SKM-1 treated with dmso at 0.1 percent for 144 hours (cell line): ENCODE measurements around the gene NUCB1.

Source experiments
- DNase-seq: peaks from one replicate; lab custom pipeline; 2025; ENCODE audit not compliant: unreplicated experiment; lab: John Stamatoyannopoulos, UW

The NUCB1 gene

DNA sequence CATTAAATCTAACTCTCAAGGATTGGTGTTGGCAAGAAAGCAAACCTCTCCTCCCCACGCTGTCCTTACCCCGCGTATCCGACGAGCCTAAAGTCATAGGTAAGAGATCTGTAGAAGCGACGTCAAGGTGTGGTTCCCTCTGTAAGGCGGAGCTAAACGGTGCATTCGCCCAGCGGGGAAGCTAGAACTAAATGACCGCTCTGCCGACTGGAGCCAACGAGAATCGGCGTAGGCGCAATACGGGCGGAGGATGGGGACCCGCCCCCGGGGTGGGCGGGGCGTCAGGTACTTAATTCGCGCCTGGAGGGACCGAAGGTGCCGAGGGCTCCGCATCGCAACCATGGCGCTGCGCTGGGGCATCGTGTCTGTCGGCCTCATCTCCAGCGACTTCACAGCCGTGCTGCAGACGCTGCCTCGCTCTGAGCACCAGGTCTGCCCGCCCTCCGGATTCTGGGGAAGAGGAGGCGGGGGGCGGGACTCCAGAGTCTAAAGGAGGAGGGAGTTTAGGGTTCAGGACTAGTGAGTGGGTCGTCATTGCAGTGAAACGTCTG lies 33.3 kb downstream of the NUCB1 start, which contains the start of gene DHDH:
TSS of gene DHDH (plus strand) at position 318 of the 551 bp plus-strand sequence. CDS start at position 341, 23 bp downstream.
- DNase-seq: no peak

DNA sequence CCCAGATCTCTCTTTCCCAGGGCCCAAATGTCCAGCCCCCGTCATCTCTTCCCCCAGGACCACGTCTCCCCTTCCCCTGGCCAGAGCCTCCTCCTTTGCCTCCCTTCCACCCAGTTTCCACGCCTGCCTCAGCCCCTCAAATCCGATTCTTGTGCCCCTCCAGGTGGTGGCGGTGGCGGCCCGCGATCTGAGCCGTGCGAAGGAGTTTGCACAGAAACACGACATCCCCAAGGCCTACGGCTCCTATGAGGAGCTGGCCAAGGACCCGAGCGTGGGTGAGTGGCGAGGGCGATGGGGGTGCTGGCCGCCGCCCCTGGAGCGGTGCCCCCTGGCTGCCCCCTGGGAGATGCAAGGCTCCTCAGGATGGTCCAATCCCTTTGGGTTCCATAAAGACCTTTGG lies 34.7 kb downstream of the NUCB1 start:
- no peak for DNase-seq

DNA sequence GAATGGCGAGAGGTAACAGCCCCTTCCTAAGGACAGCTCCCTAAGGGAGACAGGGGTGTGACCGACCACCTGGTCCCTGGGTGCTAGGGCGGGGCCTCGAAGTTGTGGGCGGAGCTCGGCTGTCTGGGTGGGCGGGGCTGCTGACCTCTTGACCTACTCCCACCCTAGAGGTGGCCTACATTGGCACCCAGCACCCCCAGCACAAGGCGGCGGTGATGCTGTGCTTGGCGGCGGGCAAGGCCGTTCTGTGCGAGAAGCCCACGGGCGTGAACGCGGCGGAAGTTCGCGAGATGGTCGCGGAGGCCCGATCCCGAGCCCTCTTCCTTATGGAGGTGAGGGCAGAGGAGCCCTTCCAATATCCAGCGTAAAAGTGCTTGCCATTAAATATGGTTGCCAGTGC lies 35.8 kb downstream of the NUCB1 start:
- no peak for DNase-seq

GRCh38 chr19:48938256-48938655 lies 38.1 kb downstream of the NUCB1 start:
- no peak for DNase-seq

- no peak for DNase-seq
Measured at GRCh38 chr19:48940902-48941301, 40.8 kb downstream of the NUCB1 start.

DNA sequence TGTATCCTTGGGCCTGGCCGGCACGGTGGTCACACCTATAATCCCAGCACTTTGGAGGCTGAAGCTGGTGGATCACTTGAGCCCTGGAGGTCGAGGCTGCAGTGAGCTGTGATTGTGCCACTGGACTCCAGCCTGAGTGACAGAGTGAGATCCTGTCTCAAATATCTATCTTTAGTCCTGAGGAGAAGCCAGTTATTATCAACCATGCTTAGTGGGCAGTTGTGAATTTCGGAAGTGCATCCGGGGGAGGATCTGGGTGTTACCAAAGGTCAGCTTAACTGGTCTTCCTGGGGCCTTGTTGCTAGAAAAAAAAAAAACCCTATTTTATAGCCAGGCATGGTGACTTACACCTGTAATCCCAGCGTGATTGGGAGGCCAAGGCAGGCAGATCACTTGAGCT lies 43.0 kb downstream of the NUCB1 start:
- DNase-seq: no peak

DNA sequence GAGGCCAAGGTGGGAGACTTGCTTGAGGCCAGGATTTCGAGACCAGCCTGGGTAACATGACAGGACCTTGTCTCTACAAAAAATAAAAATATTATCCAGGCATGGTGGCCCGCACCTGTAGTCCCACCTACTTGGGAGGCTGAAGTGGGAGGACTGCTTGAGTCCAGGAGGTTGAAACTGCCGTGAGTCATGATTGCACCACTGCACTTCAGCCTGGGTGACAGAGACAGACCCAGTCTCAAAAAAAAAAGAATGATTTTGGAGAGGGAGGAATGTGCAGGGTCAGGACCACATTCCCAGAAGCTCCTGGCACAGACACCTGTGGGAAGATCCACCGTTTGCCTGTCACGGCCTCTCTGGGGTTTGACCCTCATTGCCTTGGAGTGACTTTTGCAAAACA lies 45.3 kb downstream of the NUCB1 start:
- no peak for DNase-seq

DNA sequence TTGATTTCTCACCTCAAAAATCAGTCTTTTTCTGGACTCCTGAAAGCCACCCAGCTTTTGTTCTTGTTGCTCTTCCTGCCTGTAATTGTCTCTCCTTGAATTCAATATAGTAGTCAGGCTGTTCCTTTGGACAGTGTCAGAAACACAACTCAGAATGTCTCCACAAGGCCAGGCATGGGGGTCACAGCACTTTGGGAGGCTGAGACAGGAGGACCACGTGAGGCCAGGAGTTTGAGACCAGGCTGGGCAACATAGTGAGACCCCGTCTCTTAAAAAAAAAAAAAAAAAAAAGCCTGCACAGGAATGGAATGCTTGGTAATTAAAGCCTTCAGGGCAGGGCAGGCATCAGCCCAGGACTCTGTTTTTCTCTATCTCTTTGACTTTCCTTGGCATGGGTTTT lies 45.7 kb downstream of the NUCB1 start:
- no peak for DNase-seq

DNA sequence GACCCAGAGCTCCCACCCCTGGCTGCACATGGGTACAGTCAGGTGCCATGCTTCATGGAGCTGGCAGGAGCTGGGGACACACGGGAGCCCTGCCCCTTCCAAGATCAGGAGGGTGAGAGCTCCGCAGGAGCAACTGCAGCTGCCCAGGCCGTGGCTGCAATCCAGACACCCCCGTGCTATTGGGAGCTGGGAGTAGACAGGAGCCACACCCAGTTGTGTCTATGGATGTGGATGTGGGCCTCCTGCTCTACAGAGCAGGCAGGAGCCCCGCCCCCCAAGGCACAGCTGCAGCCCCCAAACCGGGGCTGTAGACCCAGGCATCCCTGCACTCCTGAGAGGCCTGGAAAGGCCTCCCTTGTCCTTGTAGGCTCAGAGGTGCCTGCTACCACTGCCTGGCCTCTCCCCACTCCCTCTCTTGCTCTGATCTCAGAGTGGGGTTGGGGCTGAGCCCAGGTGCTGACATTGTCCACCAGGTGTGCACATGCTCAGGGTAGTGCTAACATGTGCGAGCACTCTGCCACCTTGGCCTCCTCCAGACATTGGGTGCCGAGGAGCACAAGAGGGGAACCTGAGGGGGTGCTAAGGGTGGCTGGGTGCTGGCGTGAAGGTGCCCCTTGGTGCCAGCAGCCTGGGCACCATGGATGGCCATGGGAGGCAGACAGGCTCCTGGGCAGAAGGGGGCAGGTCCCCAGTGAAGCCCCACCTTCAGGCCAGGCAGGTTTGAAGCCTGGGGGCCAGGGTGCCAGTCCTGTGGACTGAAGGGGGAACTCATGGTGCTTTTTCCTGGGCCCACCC lies 46.5 kb downstream of the NUCB1 start:
- DNase-seq: no peak

DNA sequence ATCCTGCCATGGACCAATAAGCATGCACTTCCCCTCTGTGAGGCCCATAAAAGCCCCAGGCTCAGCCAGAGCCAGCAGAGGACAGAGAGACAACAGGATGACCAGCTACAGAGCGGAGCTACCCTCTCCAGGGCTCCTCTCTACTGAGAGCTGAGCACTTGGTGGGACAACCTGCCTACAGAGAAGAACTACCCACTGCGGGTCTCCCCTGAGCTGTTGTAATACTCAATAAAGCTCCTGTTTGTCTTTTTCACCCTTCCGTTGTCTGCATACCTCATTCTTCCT lies 47.1 kb downstream of the NUCB1 start:
- no peak for DNase-seq

DNA sequence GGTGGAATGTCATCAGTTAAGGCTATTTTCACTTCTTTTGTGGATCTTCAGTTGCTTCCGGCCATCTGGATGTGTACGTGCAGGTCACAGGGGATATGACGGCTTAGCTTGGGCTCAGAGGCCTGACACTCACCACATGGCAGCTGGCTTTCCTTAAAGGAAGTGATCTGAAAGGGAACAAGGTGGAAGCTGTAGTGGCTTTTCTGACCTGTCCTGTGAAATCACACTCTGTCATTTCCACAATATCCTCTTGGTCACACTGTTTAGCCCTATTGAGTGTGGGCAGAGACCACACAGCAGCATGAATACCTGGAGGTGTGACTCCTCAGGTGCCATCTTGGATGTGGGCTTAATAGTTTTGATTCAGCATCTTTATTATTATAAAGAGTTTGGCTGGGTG lies 50.0 kb downstream of the NUCB1 start:
- DNase-seq: no peak

- DNase-seq: no peak
Measured at GRCh38 chr19:48950830-48951519, 50.9 kb downstream of the NUCB1 start.

DNA sequence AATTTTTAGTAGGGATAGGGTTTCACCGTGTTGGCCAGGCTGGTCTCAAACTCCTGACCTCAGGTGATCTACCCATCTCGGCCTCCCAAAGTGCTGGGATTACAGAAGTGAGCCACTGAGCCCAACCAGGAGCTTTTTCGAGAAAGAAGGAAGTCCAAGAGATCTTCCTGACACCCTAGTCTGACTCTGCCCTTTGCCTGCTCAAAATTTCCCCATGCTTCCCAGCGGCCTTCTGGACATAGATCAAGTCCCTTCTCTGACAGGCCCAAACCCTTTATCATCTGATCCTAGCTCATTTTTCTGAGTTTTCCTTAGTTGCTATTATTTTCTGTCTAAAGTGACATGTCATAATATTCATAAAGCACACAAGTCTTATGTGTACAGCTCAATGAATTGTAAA lies 53.0 kb downstream of the NUCB1 start:
- no peak for DNase-seq

DNA sequence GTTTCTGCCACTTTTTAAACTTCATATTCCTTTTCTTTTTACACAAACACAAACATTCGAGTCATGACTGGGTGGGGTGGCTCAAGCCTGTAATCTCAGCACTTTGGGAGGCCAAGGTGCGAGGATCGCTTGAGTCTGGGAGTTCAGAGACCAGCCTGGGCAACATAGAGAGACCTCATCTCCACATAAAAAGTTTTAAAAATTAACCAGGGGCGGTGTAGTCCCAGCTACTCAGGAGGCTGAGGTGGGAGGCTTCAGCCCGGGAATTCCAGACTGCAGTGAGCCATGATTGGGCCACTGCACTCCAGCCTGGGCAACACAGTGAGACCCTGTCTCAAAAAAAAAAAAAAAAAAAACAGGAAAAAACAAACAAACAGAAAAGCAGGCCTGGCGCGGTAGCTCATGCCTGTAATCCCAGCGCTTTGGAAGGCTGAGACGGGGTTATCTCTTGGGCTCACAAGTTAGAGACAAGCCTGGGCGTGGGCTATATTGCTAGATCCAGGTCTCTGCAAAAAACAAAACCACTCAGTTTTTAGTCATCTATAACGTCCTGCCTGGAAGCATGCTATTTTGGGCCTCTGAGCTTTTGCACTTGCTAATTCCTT lies 54.0 kb downstream of the NUCB1 start:
- DNase-seq: no peak

GRCh38 chr19:48954595-48955307 lies 54.6 kb downstream of the NUCB1 start, which contains the start of gene BAX:
BAX (plus strand) TSS chr19:48954875; CDS start chr19:48954929, 54 bp downstream.
- peak; percentile 71 for DNase-seq

DNA sequence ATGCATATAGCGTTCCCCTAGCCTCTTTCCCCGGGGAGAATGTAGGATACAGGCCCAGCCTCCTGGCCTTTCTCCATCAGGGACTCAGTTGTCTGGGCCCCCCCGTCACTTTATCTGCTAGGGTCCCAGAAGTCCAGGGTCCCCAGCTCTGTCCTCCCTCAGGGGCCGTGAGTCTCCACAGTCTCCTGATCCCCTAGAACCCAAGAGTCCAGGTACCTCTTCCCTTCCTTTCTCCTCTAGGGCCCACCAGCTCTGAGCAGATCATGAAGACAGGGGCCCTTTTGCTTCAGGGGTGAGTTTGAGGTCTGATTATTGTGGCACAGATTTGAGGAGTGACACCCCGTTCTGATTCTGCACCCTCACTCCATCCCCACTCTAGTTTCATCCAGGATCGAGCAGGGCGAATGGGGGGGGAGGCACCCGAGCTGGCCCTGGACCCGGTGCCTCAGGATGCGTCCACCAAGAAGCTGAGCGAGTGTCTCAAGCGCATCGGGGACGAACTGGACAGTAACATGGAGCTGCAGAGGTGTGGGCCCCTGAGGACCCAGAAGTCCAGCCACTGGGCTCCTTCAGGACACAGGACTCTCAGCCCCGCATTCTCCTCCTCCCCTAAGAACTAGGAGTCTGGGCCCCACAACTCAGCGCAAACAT lies 55.3 kb downstream of the NUCB1 start:
- DNase-seq: no peak

- no peak for DNase-seq
Measured at GRCh38 chr19:48958006-48958405, 57.9 kb downstream of the NUCB1 start.

DNA sequence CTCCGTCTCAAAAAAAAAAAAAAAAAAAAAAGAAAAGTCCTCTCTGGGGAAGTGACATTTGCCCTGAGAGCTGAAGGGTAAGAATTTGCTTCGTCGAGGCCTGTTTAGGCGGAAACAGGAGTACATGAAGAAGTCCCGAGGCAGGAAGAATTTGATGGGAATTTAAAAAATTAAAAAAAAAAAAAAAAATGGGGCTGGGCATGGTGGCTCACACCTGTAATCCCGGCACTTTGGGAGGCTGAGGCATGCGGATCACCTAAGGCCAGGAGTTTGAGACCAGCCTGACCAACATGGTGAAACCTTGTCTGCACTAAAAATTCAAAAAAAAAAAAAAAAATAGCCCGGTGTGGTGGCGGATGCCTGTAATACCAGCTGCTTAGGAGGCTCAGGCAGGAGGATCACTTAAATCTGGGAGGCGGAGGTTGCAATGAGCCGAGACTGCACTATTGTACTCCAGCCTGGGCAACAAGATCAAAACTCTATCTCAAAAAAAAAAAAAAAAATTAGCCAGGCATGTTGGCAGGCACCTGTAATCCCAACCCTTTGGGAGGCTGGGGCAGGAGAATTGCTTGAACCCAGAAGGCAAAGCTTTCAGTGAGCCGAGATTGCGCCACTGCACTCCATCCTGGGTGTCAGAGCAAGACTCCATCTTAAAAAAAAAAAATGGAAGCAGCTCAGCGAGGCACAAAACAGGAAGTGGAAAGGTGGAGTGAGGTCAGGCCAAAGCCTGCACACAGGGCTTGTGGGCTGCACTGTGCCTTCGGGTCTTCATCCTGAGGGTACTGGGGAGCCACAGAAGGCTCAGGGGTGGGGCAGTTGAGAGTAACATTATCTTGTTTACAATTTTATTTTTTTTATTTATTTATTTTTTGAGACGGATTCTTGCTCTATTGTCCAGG lies 59.5 kb downstream of the NUCB1 start:
- DNase-seq: peak; percentile 28

DNA sequence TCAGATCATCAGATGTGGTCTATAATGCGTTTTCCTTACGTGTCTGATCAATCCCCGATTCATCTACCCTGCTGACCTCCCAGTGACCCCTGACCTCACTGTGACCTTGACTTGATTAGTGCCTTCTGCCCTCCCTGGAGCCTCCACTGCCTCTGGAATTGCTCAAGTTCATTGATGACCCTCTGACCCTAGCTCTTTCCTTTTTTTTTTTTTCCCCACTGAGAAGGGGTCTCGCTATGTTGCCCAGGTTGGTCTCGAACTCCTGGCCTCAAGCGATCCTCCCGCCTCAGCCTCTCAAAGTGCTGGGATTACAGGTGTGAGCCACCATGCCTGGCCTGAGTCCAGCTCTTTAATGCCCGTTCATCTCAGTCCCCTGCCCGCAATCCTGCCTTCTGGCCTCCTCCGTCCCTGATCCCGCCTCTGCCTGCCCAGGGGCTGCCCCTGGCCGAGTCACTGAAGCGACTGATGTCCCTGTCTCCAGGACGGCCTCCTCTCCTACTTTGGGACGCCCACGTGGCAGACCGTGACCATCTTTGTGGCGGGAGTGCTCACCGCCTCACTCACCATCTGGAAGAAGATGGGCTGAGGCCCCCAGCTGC lies 61.0 kb downstream of the NUCB1 start:
- no peak for DNase-seq
